GM18858 (cell line): Measurements from ENCODE around the gene USP38.
"Not testable (repeated sequence)": the region's sequence is repeated elsewhere in the genome, so short reads cannot be mapped to it uniquely, and the experiment has no call there.

Source experiments
- ATAC-seq: cut with Tn5 transposase; IDR thresholded peaks from one replicate; pipeline ENCODE4 v1.9.1; 2021; ENCODE audit not compliant: unreplicated experiment

The USP38 gene, protein sequence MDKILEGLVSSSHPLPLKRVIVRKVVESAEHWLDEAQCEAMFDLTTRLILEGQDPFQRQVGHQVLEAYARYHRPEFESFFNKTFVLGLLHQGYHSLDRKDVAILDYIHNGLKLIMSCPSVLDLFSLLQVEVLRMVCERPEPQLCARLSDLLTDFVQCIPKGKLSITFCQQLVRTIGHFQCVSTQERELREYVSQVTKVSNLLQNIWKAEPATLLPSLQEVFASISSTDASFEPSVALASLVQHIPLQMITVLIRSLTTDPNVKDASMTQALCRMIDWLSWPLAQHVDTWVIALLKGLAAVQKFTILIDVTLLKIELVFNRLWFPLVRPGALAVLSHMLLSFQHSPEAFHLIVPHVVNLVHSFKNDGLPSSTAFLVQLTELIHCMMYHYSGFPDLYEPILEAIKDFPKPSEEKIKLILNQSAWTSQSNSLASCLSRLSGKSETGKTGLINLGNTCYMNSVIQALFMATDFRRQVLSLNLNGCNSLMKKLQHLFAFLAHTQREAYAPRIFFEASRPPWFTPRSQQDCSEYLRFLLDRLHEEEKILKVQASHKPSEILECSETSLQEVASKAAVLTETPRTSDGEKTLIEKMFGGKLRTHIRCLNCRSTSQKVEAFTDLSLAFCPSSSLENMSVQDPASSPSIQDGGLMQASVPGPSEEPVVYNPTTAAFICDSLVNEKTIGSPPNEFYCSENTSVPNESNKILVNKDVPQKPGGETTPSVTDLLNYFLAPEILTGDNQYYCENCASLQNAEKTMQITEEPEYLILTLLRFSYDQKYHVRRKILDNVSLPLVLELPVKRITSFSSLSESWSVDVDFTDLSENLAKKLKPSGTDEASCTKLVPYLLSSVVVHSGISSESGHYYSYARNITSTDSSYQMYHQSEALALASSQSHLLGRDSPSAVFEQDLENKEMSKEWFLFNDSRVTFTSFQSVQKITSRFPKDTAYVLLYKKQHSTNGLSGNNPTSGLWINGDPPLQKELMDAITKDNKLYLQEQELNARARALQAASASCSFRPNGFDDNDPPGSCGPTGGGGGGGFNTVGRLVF

DNA sequence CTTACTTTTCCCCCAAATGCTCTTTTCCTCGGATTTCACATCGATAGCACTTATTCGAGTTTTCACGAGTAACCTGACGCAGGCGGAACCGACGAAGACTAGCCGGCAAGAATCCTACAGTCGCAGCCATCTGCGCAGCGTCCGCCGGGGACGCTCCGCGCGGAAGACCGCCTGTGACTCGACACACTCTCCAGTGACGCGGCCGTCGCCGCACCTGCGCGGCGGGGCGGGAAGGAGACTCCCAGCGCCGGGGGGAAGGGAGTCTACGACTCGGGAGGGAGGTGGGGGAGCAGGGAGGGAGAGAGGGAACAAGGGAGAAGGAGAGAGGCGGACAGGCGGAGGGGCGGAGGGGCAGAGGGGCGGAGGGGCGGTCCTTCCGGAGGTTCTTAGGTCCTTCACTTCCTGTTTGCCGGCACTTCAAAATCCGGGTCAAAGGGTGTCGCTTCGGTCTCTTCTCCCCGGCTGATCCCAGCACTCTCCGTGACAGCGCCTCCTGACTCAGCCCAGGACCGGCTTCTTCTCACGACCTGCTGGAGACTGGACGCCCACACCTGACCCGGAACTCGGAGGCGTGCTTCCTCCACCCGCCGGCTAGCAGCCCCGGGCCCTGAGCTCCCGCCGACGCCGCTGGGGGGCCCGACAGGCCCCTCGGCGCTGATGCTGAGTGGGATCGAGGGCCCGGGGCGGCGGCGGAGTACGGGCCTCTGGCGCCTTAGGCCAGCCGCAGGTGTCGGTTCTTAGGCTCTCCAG, at the start of gene USP38:
Gene USP38, plus strand, starts transcription at position 415 of the 750 bp plus-strand sequence. CDS start 534 bp downstream, outside the sequence.
- ATAC-seq = peak; percentile 55

- no peak for ATAC-seq
Measured at GRCh38 chr4:143135358-143135757, 49.4 kb upstream of the USP38 start.

GRCh38 chr4:143140696-143141095, 44.0 kb upstream of the USP38 start:
- no peak for ATAC-seq

DNA sequence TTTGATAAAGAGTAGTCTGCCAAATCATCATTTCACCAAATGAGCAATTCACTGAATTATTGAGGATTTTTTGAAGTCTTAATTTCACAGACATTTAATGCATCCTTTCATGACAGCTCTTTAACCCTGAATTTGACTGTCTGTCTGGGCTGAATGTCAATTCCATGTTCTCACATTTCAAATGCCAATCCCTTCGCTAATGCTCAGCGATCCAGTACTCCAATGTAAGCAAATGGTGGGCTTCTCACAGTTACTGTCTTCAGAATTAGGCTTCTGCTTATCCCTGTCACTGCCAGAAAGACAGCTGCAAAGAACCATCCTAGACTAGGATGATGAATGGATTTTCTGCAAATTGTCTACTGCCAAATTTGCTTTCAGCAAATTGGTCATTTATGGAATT, 36.2 kb upstream of the USP38 start:
- ATAC-seq = no peak

GRCh38 chr4:143156853-143157252, 27.9 kb upstream of the USP38 start:
- no peak for ATAC-seq

DNA sequence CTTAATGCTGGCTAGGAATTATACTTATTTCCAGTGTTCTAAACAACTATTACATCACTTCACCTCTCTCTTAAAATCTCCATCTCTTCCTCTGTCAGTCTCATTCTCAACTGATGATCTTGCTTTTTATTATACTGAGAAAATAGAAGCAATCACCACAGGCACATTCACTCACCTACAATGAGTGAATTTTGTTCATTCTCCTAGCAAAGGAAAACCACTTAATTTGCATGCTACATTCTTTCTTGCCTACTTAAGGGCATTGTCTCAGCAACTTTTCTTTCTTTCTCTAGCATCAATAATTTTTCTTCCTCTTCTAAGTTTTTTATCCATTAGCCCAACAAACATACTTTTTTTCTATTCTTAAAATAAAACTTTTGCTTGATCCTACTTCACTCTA, 21.1 kb upstream of the USP38 start:
- ATAC-seq = peak; percentile 72

DNA sequence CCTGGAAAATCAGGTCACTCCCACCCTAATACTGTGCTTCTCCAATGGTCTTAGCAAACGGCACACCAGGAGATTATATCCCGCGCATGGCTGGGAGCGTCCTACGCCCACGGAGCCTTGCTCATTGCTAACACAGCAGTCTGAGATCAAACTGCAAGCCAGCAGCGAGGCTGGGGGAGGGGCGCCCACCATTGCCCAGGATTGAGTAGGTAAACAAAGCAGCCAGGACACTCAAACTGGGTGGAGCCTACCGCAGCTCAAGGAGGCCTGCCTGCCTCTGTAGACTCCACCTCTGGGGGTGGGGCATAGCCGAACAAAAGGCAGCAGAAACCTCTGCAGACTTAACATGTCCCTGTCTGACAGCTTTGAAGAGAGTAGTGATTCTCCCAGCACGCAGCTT, 18.0 kb upstream of the USP38 start:
- not testable (repeated sequence) for ATAC-seq

DNA sequence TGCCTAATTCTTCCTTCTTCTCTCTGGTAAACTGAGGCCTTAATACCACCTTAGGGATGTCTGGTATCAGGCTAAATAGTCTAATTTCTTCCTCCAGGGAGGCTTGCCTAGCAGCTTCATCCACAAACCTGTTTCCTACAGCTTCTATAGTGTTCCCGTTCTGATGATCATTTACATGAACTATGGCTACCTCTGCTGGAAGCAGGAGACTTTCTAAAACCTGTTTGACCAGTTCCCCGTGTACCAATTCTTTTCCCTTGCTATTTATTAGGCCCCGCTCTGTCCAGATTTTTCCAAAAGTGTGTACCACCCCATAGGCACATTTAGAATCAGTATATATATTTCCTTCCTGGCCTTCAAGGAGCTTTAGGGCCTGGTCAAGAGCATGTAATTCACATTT, 5.8 kb upstream of the USP38 start:
- ATAC-seq = no peak

DNA sequence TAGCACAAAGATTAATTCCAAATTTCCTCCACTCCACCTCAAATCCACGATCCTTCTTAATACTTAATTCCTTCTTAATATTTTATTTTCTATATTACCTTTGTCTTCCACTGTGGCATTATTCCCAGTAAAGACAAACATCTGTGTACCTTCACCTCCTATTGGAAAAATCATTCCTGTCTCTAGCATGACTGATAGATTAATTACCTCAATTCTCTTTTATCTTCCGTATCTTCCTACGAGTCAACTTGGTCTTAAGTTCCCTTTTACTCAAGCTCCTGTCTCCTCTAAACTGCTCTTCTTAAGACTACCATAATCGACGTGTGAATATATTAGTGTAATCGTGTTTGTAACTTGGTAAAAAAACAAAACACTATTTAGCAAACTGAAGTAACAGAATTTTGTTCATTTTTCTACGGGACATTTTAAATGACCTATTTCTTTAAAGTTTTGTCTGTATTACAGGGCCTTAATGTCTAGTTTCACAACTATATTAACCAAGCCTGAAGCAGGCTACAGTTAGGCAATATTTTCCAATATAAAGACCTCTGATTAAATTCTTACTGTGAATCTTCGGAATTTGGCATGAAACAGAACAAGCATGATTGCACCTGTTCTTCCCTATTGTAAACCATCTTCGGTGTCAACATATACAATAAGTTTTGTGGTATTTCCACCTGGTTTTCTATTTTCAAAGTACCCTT, 1.1 kb upstream of the USP38 start:
- ATAC-seq = no peak

GRCh38 chr4:143184217-143184502, 557 bp upstream of the USP38 start:
- peak; percentile 23 for ATAC-seq

GRCh38 chr4:143185253-143186107, 763 bp downstream of the USP38 start:
- ATAC-seq = peak; percentile 10

- no peak for ATAC-seq
Measured at GRCh38 chr4:143186212-143186611, 1.5 kb downstream of the USP38 start.

DNA sequence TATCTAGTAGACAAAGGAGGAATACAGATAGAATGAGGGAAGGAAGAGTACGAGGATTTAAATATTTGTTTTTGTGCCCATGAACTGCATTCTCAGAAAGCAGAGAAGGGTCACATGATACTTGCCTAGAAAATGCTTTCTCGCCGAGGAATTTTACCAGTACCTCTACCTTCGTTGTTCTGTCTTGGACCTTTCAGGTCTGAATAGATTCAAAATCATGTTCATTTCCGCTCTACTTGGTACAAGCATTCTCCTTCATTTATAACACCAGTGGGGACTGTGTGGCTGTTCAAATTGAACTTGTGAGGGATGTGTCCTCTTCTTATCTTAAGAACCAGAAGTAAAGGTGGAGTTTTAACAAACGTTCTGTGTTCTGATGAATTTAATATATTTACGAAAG, 1.9 kb downstream of the USP38 start:
- ATAC-seq = no peak

GRCh38 chr4:143188136-143189088, 3.7 kb downstream of the USP38 start:
- ATAC-seq = no peak

- ATAC-seq = peak; percentile 33
Measured at GRCh38 chr4:143189528-143189927, 4.8 kb downstream of the USP38 start.

- ATAC-seq = no peak
Measured at GRCh38 chr4:143195581-143195980, 10.9 kb downstream of the USP38 start.

DNA sequence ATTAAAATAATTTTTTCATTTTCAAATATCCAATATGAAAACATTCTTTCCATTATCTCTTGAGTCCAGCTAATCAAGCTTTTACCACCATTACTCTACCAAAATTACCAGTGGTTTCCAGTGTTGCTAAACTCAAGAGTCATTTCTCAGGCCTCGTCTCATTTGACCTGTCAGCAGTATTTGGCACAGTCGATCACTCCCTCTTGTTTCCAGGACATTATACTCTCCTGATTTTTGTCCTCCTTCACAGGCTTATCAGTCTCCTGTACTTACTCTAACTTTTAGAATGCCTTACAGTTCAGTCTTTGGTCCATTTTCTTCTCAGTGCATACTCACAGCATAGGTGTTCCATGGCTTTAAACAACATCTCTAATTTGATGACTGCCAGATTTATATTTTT, 11.6 kb downstream of the USP38 start:
- ATAC-seq = no peak

GRCh38 chr4:143199503-143199902, 14.8 kb downstream of the USP38 start:
- peak; percentile 55 for ATAC-seq
